Vagina (tissue), 2 donors: ENCODE data around the gene KPTN. TPM values are rescaled to one million over a fixed set of nuclear protein-coding genes. Genes with fewer than 3 reads are reported as not detected.

ENCODE experiments used
- DNase-seq, 2 donors: peaks; one replicate each; pipeline ENCODE4 v3.0.0-alpha.2; 2017; ENCODE audit errors: extremely low spot score in 2 of 2
- H3K27ac ChIP-seq: fragments of 200-600 bp; sonication (generic); one replicate; pipeline ENCODE4 v1.5.1; 2019
- H3K27me3 ChIP-seq: fragments of 200-600 bp; sonication (generic); one replicate; pipeline ENCODE4 v1.5.1; 2019
- H3K36me3 ChIP-seq, 2 donors: fragments of 200-600 bp; sonication (generic); one replicate each; pipeline ENCODE4 v1.5.1; 2017 to 2019
- H3K4me1 ChIP-seq: fragments of 200-600 bp; sonication (generic); one replicate; pipeline ENCODE4 v1.5.1; 2019
- H3K4me3 ChIP-seq, 2 donors: fragments of 200-600 bp; sonication (generic); 1 replicate in 1 of 2; 2 replicates in 1 of 2; pipeline ENCODE4 v1.5.1; 2016 to 2019
- H3K9me3 ChIP-seq: fragments of 200-600 bp; sonication (generic); one replicate; pipeline ENCODE4 v1.5.1; 2019
- POLR2A ChIP-seq, 2 donors: fragments of 450-650 bp; IDR thresholded peaks; one replicate each; pipeline ENCODE4 v1.6.1; 2017; ENCODE audit warnings: antibody characterized with exemption in 2 of 2, mild to moderate bottlenecking in 2 of 2, moderate library complexity in 2 of 2
- POLR2AphosphoS5 ChIP-seq, 2 donors: sonication (generic); formaldehyde crosslinking; IDR thresholded peaks; one replicate each; pipeline ENCODE4 v1.9.0; 2017; ENCODE audit warnings: antibody characterized with exemption in 2 of 2, mild to moderate bottlenecking in 2 of 2, low read depth in 1 of 2; ENCODE audit not compliant: insufficient read depth in 1 of 2
- intact Hi-C: fragments of 100-400 bp; cut with DNase I; formaldehyde crosslinking; loops from one replicate; pipeline ENCODE4 v1.15.1; 2023
- total RNA-seq: library from RNA; depleted of rRNA; stranded (reverse); fragments of >200 nt; gene quantifications from one replicate; pipeline ENCODE4 v1.2.3, GENCODE V29; 2016
- TF ChIP-seq, protein P1 (sequence below), 3 experiments: fragments of 450-650 bp in 2 of 3; fragments of 200-600 bp in 1 of 3; sonication (generic) in 1 of 3; IDR thresholded peaks; one replicate each; pipeline ENCODE4 v1.5.1; 2017 to 2019; ENCODE audit warnings: antibody characterized with exemption in 3 of 3, mild to moderate bottlenecking in 2 of 3, moderate library complexity in 2 of 3

Gene KPTN
- total RNA-seq, 1 donor from 2014 or later: 9.6 TPM

DNA sequence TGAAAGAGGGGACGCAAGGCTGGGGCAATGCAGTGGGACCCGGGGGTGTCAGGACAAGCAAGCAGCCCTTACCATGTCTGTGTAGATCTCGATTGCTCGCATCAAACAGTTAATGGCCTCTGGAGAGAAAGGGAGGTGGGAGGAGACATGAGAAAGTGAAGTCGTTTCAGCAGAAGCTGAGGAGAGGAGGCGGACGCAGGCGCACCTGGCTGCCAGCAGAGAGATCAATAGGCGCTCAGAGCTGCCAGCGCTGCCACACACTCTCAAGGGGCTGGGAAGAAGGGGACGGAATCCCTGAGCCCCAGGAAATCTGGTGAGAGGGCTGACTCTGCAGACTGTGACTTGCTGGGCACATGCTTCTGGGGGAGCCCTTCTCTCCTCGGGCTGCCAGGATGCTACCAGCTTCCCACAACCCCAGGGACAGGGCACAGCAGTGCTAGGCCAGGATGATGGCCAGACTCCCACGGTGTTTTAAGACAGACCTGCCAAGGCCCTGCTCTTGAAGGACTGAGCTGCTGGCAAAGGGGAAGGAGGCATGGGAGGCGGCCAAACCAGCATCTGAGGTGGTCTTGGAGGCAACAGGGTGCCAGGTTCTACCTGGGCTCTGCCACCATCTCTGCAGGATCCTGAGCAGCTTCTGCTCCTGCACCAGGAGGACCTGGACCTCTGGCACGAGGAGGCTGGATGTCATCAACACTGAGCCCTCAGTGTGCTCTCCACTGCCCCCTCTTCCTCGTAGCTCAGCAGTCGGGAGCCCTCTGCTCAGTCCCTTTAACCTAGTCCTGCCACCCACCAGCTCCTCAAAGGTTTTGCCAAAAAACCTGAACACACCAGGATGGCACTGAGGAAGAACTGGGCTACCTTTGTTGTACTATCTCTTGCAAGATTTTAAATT is 11.7 kb upstream of the KPTN start:
- no peak for DNase-seq
- no peaks in the 10 kb centered on the region for H3K27me3 ChIP-seq
- no peak for TF ChIP-seq POLR2AphosphoS5 (IDR thresholded peaks at IDR 0.05; ENCODE audit: insufficient read depth in 1 of 2, low read depth in 1 of 2)
- no peak for TF ChIP-seq POLR2A (IDR thresholded peaks at IDR 0.05)
- TF ChIP-seq, protein P1, sequence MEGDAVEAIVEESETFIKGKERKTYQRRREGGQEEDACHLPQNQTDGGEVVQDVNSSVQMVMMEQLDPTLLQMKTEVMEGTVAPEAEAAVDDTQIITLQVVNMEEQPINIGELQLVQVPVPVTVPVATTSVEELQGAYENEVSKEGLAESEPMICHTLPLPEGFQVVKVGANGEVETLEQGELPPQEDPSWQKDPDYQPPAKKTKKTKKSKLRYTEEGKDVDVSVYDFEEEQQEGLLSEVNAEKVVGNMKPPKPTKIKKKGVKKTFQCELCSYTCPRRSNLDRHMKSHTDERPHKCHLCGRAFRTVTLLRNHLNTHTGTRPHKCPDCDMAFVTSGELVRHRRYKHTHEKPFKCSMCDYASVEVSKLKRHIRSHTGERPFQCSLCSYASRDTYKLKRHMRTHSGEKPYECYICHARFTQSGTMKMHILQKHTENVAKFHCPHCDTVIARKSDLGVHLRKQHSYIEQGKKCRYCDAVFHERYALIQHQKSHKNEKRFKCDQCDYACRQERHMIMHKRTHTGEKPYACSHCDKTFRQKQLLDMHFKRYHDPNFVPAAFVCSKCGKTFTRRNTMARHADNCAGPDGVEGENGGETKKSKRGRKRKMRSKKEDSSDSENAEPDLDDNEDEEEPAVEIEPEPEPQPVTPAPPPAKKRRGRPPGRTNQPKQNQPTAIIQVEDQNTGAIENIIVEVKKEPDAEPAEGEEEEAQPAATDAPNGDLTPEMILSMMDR (IDR thresholded peaks at IDR 0.05): no peak
- peaks cover 0 to 49% of the 10 kb centered on the region in 2 donors for H3K36me3 ChIP-seq
- H3K4me1 ChIP-seq: peaks cover 13% of the 10 kb centered on the region
- no peak overlapping the region for H3K27ac ChIP-seq
- H3K9me3 ChIP-seq: no peaks in the 10 kb centered on the region
- intact Hi-C loops: no loop called here
- no peak overlapping the region for H3K4me3 ChIP-seq

DNA sequence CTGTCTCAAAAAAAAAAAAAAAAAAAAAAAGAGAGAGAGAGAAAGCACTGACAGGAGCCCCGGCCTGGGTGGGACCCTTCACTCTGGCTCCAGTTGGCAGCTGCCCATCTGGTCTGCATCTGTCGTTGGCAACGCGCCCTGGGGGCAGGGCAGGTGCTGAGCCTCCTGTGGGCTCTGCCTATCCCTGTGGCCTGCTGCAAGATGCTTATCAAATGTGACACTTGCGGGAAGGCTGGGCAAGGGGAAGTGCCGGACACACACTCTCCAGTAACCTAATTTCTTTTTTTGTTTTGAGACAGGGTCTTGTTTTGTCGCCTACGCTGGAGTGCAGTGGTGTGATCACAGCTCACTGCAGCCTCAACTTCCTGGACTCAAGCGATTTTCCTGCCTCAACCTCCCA is 10.7 kb upstream of the KPTN start:
- Histone ChIP-seq H3K27ac (no peak overlapping the region), H3K4me3 (no peak overlapping the region), H3K4me1 (peaks cover 11% of the 10 kb centered on the region), H3K9me3 (no peaks in the 10 kb centered on the region), H3K27me3 (no peaks in the 10 kb centered on the region), H3K36me3 (peaks cover 0 to 44% of the 10 kb centered on the region in 2 donors)
- TF ChIP-seq, protein P1 (IDR thresholded peaks at IDR 0.05): no peak
- no peak for TF ChIP-seq POLR2A (IDR thresholded peaks at IDR 0.05)
- no peak for TF ChIP-seq POLR2AphosphoS5 (IDR thresholded peaks at IDR 0.05; ENCODE audit: insufficient read depth in 1 of 2, low read depth in 1 of 2)
- no peak for DNase-seq
- intact Hi-C loops: no loop called here

GRCh38 chr19:47494211-47494547 is 10.2 kb upstream of the KPTN start:
- TF ChIP-seq POLR2AphosphoS5 (IDR thresholded peaks at IDR 0.05; ENCODE audit: insufficient read depth in 1 of 2, low read depth in 1 of 2) (no peak), POLR2A (IDR thresholded peaks at IDR 0.05) (no peak)
- TF ChIP-seq, protein P1 (IDR thresholded peaks at IDR 0.05): no peak
- DNase-seq: no peak
- no peaks in the 10 kb centered on the region for H3K9me3 ChIP-seq
- no peak overlapping the region for H3K27ac ChIP-seq
- intact Hi-C loops: no loop called here
- peaks cover 0 to 44% of the 10 kb centered on the region in 2 donors for H3K36me3 ChIP-seq
- no peak overlapping the region for H3K4me3 ChIP-seq
- peaks cover 11% of the 10 kb centered on the region for H3K4me1 ChIP-seq
- H3K27me3 ChIP-seq: no peaks in the 10 kb centered on the region

- H3K4me3 ChIP-seq: no peak overlapping the region
- H3K9me3 ChIP-seq: no peaks in the 10 kb centered on the region
- intact Hi-C loops: no loop called here
- no peak for DNase-seq
- TF ChIP-seq POLR2A (IDR thresholded peaks at IDR 0.05): no peak
- no peak for TF ChIP-seq POLR2AphosphoS5 (IDR thresholded peaks at IDR 0.05; ENCODE audit: insufficient read depth in 1 of 2, low read depth in 1 of 2)
- TF ChIP-seq, protein P1 (IDR thresholded peaks at IDR 0.05): no peak
- H3K27me3 ChIP-seq: no peaks in the 10 kb centered on the region
- peaks cover 0 to 39% of the 10 kb centered on the region in 2 donors for H3K36me3 ChIP-seq
- no peak overlapping the region for H3K27ac ChIP-seq
- peaks cover 8% of the 10 kb centered on the region for H3K4me1 ChIP-seq
Measured at GRCh38 chr19:47493378-47494210, 9.6 kb upstream of the KPTN start.
